Measurements from ENCODE around the gene TSPYL2. TPM values are rescaled to one million over a fixed set of nuclear protein-coding genes. Genes with fewer than 3 reads are reported as not detected.

The TSPYL2 gene
- total RNA-seq, 1 donor from 2014 or later, result 31.5 TPM

- TF ChIP-seq EZH2 (IDR thresholded peaks at IDR 0.05; ENCODE audit: insufficient read depth, low read length), result no peak
- TF ChIP-seq, protein P1, sequence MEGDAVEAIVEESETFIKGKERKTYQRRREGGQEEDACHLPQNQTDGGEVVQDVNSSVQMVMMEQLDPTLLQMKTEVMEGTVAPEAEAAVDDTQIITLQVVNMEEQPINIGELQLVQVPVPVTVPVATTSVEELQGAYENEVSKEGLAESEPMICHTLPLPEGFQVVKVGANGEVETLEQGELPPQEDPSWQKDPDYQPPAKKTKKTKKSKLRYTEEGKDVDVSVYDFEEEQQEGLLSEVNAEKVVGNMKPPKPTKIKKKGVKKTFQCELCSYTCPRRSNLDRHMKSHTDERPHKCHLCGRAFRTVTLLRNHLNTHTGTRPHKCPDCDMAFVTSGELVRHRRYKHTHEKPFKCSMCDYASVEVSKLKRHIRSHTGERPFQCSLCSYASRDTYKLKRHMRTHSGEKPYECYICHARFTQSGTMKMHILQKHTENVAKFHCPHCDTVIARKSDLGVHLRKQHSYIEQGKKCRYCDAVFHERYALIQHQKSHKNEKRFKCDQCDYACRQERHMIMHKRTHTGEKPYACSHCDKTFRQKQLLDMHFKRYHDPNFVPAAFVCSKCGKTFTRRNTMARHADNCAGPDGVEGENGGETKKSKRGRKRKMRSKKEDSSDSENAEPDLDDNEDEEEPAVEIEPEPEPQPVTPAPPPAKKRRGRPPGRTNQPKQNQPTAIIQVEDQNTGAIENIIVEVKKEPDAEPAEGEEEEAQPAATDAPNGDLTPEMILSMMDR (IDR thresholded peaks at IDR 0.05; ENCODE audit: insufficient read depth, low read depth, low read length), result no peak
- no peak within 1 kb of the TSS for H3K27ac ChIP-seq (ENCODE audit: low read depth, low read length)
- peaks cover 45% of the 10 kb centered on the region for H3K79me2 ChIP-seq (ENCODE audit: insufficient read depth, low read length)
- H3K4me2 ChIP-seq (ENCODE audit: low read length), result peak within 1 kb of the TSS; percentile 87
- peak within 1 kb of the TSS; percentile 58 for H3K4me3 ChIP-seq (ENCODE audit: insufficient read depth, low read depth, low read length)
- H3K4me3 Mint-ChIP-seq (ENCODE audit: unreplicated experiment), result peak within 1 kb of the TSS; percentile 88
- peaks cover 38% of the 10 kb centered on the region for H4K20me1 ChIP-seq (ENCODE audit: insufficient read depth, low read length)
- no peaks in the 10 kb centered on the region for H3K36me3 Mint-ChIP-seq (ENCODE audit: low read depth, unreplicated experiment)
- no peaks in the 10 kb centered on the region for H3K9me3 ChIP-seq (ENCODE audit: insufficient read depth, low read depth, low read length)
- no peaks in the 10 kb centered on the region for H3K27me3 ChIP-seq (ENCODE audit: insufficient read depth, low read length)
- peaks cover 5% of the 10 kb centered on the region for H3K4me1 Mint-ChIP-seq (ENCODE audit: low read depth, unreplicated experiment)
- no peaks in the 10 kb centered on the region for H3K9me3 Mint-ChIP-seq (ENCODE audit: unreplicated experiment)
- FAIRE-seq, result no peak
- H3K36me3 ChIP-seq (ENCODE audit: insufficient read depth, low read length), result no peaks in the 10 kb centered on the region
- H3K9ac ChIP-seq (ENCODE audit: low read length), result peak within 1 kb of the TSS; percentile 77
- peak within 1 kb of the TSS; percentile 89 for H2AFZ ChIP-seq (ENCODE audit: low read depth, low read length)
- peak; percentile 62 for DNase-seq (ENCODE audit: low read depth)
- H3K27me3 Mint-ChIP-seq (ENCODE audit: low read depth, unreplicated experiment), result peaks cover 5% of the 10 kb centered on the region
- peak within 1 kb of the TSS; percentile 47 for H3K27ac Mint-ChIP-seq (ENCODE audit: unreplicated experiment)
- peaks cover 19% of the 10 kb centered on the region for H3K4me1 ChIP-seq (ENCODE audit: insufficient read depth, low read length)
Measured at GRCh38 chrX:53048169-53049126, 33.7 kb upstream of the TSPYL2 start, which contains the start of gene GPR173. TSS of gene GPR173 (plus strand) at chrX:53048789. CDS start at chrX:53076622, 27,833 bp downstream.

DNA sequence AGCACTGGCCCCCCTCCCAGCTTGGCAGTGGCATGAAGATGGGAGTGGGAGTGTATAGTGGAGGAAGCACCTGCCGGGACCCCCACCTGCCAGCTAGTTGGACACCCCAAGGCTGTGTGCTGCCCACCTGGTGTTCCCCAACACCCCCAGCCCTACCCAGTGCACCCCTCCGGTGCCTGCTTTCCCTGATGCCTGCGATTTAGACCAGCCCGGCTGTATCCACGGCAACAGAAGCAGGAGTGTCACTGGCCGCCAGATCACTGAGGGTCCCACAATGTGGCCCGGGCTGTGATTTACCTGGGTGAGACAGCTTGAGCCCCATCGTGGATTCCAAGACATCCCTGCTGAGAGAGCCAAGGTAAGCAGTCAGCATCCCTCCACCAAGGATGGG is 33.0 kb upstream of the TSPYL2 start:
- H2AFZ ChIP-seq (ENCODE audit: low read depth, low read length), result no peak overlapping the region
- no peaks in the 10 kb centered on the region for H3K9me3 ChIP-seq (ENCODE audit: insufficient read depth, low read depth, low read length)
- H3K36me3 Mint-ChIP-seq (ENCODE audit: low read depth, unreplicated experiment), result no peaks in the 10 kb centered on the region
- peak overlapping the region; percentile 85 for H3K4me2 ChIP-seq (ENCODE audit: low read length)
- peaks cover 2% of the 10 kb centered on the region for H3K27me3 Mint-ChIP-seq (ENCODE audit: low read depth, unreplicated experiment)
- FAIRE-seq (no peak), DNase-seq (ENCODE audit: low read depth) (no peak)
- no peak overlapping the region for H3K27ac Mint-ChIP-seq (ENCODE audit: unreplicated experiment)
- H3K79me2 ChIP-seq (ENCODE audit: insufficient read depth, low read length), result peaks cover 52% of the 10 kb centered on the region
- peak overlapping the region; percentile 56 for H3K4me3 ChIP-seq (ENCODE audit: insufficient read depth, low read depth, low read length)
- H3K4me1 Mint-ChIP-seq (ENCODE audit: low read depth, unreplicated experiment), result peaks cover 5% of the 10 kb centered on the region
- H3K9me3 Mint-ChIP-seq (ENCODE audit: unreplicated experiment), result no peaks in the 10 kb centered on the region
- peak overlapping the region; percentile 61 for H3K9ac ChIP-seq (ENCODE audit: low read length)
- no peaks in the 10 kb centered on the region for H3K36me3 ChIP-seq (ENCODE audit: insufficient read depth, low read length)
- H4K20me1 ChIP-seq (ENCODE audit: insufficient read depth, low read length), result peaks cover 43% of the 10 kb centered on the region
- H3K4me1 ChIP-seq (ENCODE audit: insufficient read depth, low read length), result peaks cover 19% of the 10 kb centered on the region
- TF ChIP-seq, protein P1 (IDR thresholded peaks at IDR 0.05; ENCODE audit: insufficient read depth, low read depth, low read length), result no peak
- TF ChIP-seq EZH2 (IDR thresholded peaks at IDR 0.05; ENCODE audit: insufficient read depth, low read length), result no peak
- no peaks in the 10 kb centered on the region for H3K27me3 ChIP-seq (ENCODE audit: insufficient read depth, low read length)
- no peak overlapping the region for H3K27ac ChIP-seq (ENCODE audit: low read depth, low read length)
- peak overlapping the region; percentile 88 for H3K4me3 Mint-ChIP-seq (ENCODE audit: unreplicated experiment)

Measured in astrocyte (in vitro differentiated cells and primary cell).